ENCODE measurements around the gene ASIP. TPM values are rescaled to one million over a fixed set of nuclear protein-coding genes. Genes with fewer than 3 reads are reported as not detected.

The ASIP gene
- total and polyA plus RNA-seq, 2 of the 13 experiments (the other 11 are each of a cell fraction or from before 2014, with no cell fraction given) = not detected

DNA sequence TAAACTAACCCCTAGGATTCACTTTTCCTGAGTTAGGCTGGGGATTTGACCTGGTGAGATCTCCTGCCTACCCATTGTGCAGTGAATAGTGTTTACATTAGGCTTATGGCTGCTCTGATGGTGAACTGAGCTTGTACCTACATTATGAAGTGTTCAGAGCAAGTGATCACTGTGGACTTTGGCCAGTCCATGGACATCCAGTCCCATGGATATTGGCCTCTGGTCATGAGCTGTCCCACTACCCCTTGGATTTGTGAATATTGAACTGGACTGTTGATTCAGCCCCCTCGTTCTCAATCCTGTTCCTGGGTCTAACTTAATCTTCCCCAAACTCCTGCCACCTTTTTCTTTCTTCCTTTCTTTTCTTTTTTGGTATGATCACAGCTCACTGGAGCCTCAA lies 13.8 kb downstream of the ASIP start (continued):
- TF ChIP-seq ZNF138 (CRISPR knock-in tag; IDR thresholded peaks at IDR 0.05; ENCODE audit: low read depth) (no peak), TMF1 (CRISPR knock-in tag; IDR thresholded peaks at IDR 0.05; ENCODE audit: low read depth) (no peak), KDM6A (CRISPR knock-in tag; IDR thresholded peaks at IDR 0.05; ENCODE audit: low read depth) (no peak), HNRNPK (IDR thresholded peaks at IDR 0.05; ENCODE audit: low read depth, low read length, poor library complexity, severe bottlenecking) (no peak), ZNF746 (CRISPR knock-in tag; IDR thresholded peaks at IDR 0.05) (no peak), TBL1XR1 (IDR thresholded peaks at IDR 0.05; ENCODE audit: borderline replicate concordance, low read length, partially characterized antibody) (no peak), ZNF616 (CRISPR knock-in tag; IDR thresholded peaks at IDR 0.05; ENCODE audit: low read depth) (no peak), ZNF781 (CRISPR knock-in tag; IDR thresholded peaks at IDR 0.05; ENCODE audit: borderline replicate concordance, not compliant biosample characterization) (no peak), POLR2A (IDR thresholded peaks at IDR 0.05; ENCODE audit: insufficient read depth in 1 of 2, low read depth in 2 of 2, low read length in 2 of 2) (no peak), ZBTB37 (CRISPR knock-in tag; IDR thresholded peaks at IDR 0.05) (no peak), TBX3 (IDR thresholded peaks at IDR 0.05; ENCODE audit: borderline replicate concordance) (no peak), ZNF674 (CRISPR knock-in tag; IDR thresholded peaks at IDR 0.05; ENCODE audit: low read depth) (no peak), JUND (CRISPR knock-in tag; IDR thresholded peaks at IDR 0.05) (no peak), RFX3 (CRISPR knock-in tag; IDR thresholded peaks at IDR 0.05) (no peak), NBN (conservative IDR thresholded peaks at IDR 0.05) (no peak), GRHL1 (CRISPR knock-in tag; conservative IDR thresholded peaks at IDR 0.05) (no peak), ZFY (CRISPR knock-in tag; IDR thresholded peaks at IDR 0.05) (no peak), KLF13 (CRISPR knock-in tag; IDR thresholded peaks at IDR 0.05) (no peak), ZNF687 (CRISPR knock-in tag; IDR thresholded peaks at IDR 0.05) (no peak), ZNF879 (CRISPR knock-in tag; IDR thresholded peaks at IDR 0.05) (no peak)
- TF ChIP-seq, protein P1, sequence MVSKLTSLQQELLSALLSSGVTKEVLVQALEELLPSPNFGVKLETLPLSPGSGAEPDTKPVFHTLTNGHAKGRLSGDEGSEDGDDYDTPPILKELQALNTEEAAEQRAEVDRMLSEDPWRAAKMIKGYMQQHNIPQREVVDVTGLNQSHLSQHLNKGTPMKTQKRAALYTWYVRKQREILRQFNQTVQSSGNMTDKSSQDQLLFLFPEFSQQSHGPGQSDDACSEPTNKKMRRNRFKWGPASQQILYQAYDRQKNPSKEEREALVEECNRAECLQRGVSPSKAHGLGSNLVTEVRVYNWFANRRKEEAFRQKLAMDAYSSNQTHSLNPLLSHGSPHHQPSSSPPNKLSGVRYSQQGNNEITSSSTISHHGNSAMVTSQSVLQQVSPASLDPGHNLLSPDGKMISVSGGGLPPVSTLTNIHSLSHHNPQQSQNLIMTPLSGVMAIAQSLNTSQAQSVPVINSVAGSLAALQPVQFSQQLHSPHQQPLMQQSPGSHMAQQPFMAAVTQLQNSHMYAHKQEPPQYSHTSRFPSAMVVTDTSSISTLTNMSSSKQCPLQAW (CRISPR knock-in tag; IDR thresholded peaks at IDR 0.05) = no peak
- TF ChIP-seq, protein P2, sequence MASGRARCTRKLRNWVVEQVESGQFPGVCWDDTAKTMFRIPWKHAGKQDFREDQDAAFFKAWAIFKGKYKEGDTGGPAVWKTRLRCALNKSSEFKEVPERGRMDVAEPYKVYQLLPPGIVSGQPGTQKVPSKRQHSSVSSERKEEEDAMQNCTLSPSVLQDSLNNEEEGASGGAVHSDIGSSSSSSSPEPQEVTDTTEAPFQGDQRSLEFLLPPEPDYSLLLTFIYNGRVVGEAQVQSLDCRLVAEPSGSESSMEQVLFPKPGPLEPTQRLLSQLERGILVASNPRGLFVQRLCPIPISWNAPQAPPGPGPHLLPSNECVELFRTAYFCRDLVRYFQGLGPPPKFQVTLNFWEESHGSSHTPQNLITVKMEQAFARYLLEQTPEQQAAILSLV (CRISPR knock-in tag; IDR thresholded peaks at IDR 0.05; ENCODE audit: borderline replicate concordance) = no peak

All from HepG2 (cell line).